Peyer's patch (tissue), 4 donors: ENCODE data around the gene NQO2.

Experiments
- CTCF ChIP-seq, 6 experiments: fragments of 450-650 bp in 4 of 6; fragments of 200-600 bp in 2 of 6; sonication (generic) in 1 of 6; IDR thresholded peaks; one replicate each; pipeline ENCODE4 v1.5.1; 2017 to 2019; ENCODE audit warnings: antibody characterized with exemption in 6 of 6, mild to moderate bottlenecking in 3 of 6, moderate library complexity in 1 of 6
- POLR2A ChIP-seq, 2 donors: fragments of 450-650 bp; IDR thresholded peaks; one replicate each; pipeline ENCODE4 v1.5.1; 2017; ENCODE audit warnings: antibody characterized with exemption in 2 of 2, mild to moderate bottlenecking in 2 of 2, moderate library complexity in 2 of 2

GRCh38 chr6:2956930-2957685 lies 42.6 kb upstream of the NQO2 start:
- TF ChIP-seq CTCF (IDR thresholded peaks at IDR 0.05) = no peak
- no peak for TF ChIP-seq POLR2A (IDR thresholded peaks at IDR 0.05)
